ENCODE data around the gene CFAP92.

DNA sequence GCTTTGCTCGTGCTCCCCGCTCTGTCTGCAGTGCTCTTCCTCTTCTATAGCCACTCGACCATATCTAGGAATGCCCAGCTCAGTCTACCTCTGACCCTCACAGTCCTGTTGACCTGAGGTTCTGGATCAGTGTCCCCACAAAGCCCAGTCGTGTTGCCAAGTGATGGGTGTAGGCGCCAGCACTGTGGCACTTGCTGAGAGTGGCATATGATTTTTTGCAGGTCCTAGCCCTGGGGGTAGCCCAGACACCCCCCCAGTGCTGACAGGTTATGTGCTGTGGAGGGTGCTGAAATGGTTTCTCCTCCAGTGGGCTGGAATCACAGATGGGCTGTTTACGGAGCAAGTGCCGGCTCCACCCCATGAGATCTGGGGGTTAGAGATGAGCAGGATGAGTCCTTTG, 82.0 kb downstream of the CFAP92 start:
- TF ChIP-seq, protein P1, sequence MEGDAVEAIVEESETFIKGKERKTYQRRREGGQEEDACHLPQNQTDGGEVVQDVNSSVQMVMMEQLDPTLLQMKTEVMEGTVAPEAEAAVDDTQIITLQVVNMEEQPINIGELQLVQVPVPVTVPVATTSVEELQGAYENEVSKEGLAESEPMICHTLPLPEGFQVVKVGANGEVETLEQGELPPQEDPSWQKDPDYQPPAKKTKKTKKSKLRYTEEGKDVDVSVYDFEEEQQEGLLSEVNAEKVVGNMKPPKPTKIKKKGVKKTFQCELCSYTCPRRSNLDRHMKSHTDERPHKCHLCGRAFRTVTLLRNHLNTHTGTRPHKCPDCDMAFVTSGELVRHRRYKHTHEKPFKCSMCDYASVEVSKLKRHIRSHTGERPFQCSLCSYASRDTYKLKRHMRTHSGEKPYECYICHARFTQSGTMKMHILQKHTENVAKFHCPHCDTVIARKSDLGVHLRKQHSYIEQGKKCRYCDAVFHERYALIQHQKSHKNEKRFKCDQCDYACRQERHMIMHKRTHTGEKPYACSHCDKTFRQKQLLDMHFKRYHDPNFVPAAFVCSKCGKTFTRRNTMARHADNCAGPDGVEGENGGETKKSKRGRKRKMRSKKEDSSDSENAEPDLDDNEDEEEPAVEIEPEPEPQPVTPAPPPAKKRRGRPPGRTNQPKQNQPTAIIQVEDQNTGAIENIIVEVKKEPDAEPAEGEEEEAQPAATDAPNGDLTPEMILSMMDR (IDR thresholded peaks at IDR 0.05; ENCODE audit: extremely low read depth in 1 of 2, insufficient read depth in 1 of 2, low read depth in 1 of 2, low read length in 2 of 2) = no peak
- TF ChIP-seq EZH2 (IDR thresholded peaks at IDR 0.05; ENCODE audit: borderline replicate concordance, low read depth, low read length, severe bottlenecking) (no peak), POLR2A (IDR thresholded peaks at IDR 0.05; ENCODE audit: low read depth, low read length) (no peak), MYC (IDR thresholded peaks at IDR 0.05; ENCODE audit: low read depth, low read length) (no peak), POLR2AphosphoS5 (IDR thresholded peaks at IDR 0.05; ENCODE audit: insufficient read depth, low read depth, low read length) (no peak), FOS (IDR thresholded peaks at IDR 0.05; ENCODE audit: borderline replicate concordance, insufficient read depth, low read length) (no peak), JUN (IDR thresholded peaks at IDR 0.05; ENCODE audit: borderline replicate concordance, insufficient read depth, insufficient read length, low read depth) (no peak)
- TF ChIP-seq, protein P2, sequence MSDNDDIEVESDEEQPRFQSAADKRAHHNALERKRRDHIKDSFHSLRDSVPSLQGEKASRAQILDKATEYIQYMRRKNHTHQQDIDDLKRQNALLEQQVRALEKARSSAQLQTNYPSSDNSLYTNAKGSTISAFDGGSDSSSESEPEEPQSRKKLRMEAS (IDR thresholded peaks at IDR 0.05; ENCODE audit: insufficient read depth, insufficient read length) = no peak
